HepG2 (cell line): ENCODE results near the gene DIMT1. TPM values are rescaled to one million over a fixed set of nuclear protein-coding genes. Genes with fewer than 3 reads are reported as not detected.

Source experiments
- ATM ChIP-seq: fragments of 450-650 bp; IDR thresholded peaks from 2 replicates; pipeline ENCODE4 v1.7.1; 2017; ENCODE audit warnings: mild to moderate bottlenecking, borderline replicate concordance
- CSRNP2 ChIP-seq: sonication (generic); formaldehyde crosslinking; conservative IDR thresholded peaks from 2 replicates; pipeline ENCODE4 v1.8.0; 2022; ENCODE audit warnings: low read depth, missing genetic modification reagents
- REST ChIP-seq, 2 experiments: IDR thresholded peaks; 2 replicates each; pipeline ENCODE4 v1.6.1; 2011 to 2012; ENCODE audit warnings: low read length in 2 of 2, borderline replicate concordance in 1 of 2, low read depth in 1 of 2, mild to moderate bottlenecking in 1 of 2, moderate library complexity in 1 of 2
- SAP130 ChIP-seq: IDR thresholded peaks from 2 replicates; pipeline ENCODE4 v1.6.1; 2016; ENCODE audit warnings: low read depth
- SNRNP70 ChIP-seq: fragments of 200-400 bp; formaldehyde crosslinking; IDR thresholded peaks from 2 replicates; pipeline ENCODE4 v1.6.1; 2017; ENCODE audit warnings: mild to moderate bottlenecking, low read depth, low read length, moderate library complexity
- SP1 ChIP-seq, 2 experiments: fragments of 450-650 bp in 1 of 2; sonication (generic) in 1 of 2; formaldehyde crosslinking in 1 of 2; IDR thresholded peaks; 2 replicates each; pipeline versions ENCODE4 v1.4.0 to v1.6.1; 2016 to 2020; ENCODE audit warnings: missing genetic modification reagents in 1 of 2
- ZIK1 ChIP-seq: sonication (generic); formaldehyde crosslinking; IDR thresholded peaks from 2 replicates; pipeline ENCODE4 v1.5.0; 2020; ENCODE audit warnings: mild to moderate bottlenecking, low read depth, missing genetic modification reagents, borderline replicate concordance
- polyA plus RNA-seq, 8 experiments: library from polyadenylated mRNA; depleted of rRNA in 3 of 8; stranded (reverse) in 7 of 8; unstranded in 1 of 8; fragments of >200 nt; fragmentation: Illumina TruSeq in 4 of 8; extraction: Trizol in 4 of 8; gene quantifications; 2 replicates each; pipeline versions ENCODE4 v1.2.1 to v1.2.3, GENCODE V29; 2011 to 2016; ENCODE audit warnings: low read depth in 4 of 8, missing spikeins in 1 of 8, mixed read lengths in 1 of 8; ENCODE audit not compliant: insufficient read depth in 1 of 8
- total RNA-seq, 5 experiments: library from RNA; depleted of rRNA; stranded (reverse); fragments of >200 nt; fragmentation: Illumina TruSeq; extraction: Trizol; gene quantifications; 2 replicates each; pipeline ENCODE4 v1.2.3, GENCODE V29; 2016; ENCODE audit warnings: low read depth in 1 of 5

Gene DIMT1
- total and polyA plus RNA-seq, 2 of the 13 experiments (the other 11 are each of a cell fraction or from before 2014, with no cell fraction given): 16.1 to 35.2 TPM

DNA sequence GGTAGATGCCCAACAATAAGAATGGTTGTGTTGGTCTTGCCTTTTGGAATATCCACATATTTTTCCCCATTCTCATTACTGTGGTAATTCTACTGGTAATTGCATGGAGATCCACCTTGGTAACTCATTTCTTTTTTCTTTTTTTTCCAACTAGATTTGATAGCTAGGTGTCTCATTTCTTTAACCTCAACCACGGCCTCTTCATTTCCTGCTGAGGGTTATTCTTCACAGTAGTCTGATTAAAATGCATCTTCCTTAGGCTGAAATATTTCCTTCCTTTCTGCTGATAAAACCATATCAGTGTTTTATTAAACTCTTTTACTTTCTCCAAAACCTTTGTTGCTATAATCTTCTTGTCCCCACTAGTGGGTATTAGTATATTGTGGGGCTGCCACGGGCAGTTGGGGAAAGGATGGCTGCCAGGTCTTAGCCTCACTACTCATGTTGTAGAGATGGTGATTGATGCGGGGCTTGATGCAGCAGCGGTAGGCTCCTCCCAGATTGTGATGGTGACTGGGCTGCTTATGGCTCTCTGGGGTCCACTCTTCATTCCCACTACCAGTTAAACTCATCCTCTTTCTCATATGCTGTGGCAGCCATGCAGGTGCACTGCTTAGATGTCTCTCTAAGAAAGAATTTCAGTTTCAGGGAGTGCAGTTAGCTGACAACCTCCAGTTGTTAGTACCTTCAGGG lies 61.8 kb downstream of the DIMT1 start (continued):
- no peak for TF ChIP-seq REST (IDR thresholded peaks at IDR 0.05; ENCODE audit: borderline replicate concordance in 1 of 2, low read depth in 1 of 2, low read length in 2 of 2)
- no peak for TF ChIP-seq SNRNP70
- no peak for TF ChIP-seq ZIK1
- no peak for TF ChIP-seq SP1 (IDR thresholded peaks at IDR 0.05)
- TF ChIP-seq SP1 (CRISPR knock-in tag; IDR thresholded peaks at IDR 0.05): no peak
- TF ChIP-seq CSRNP2 (CRISPR knock-in tag): no peak
- no peak for TF ChIP-seq SAP130 (CRISPR knock-in tag)
- TF ChIP-seq ATM: no peak
